Measurements from ENCODE around the gene SGTA.
A peak's percentile ranks its signal among the peaks of the same experiment; 100 is the strongest.

Gene SGTA

DNA sequence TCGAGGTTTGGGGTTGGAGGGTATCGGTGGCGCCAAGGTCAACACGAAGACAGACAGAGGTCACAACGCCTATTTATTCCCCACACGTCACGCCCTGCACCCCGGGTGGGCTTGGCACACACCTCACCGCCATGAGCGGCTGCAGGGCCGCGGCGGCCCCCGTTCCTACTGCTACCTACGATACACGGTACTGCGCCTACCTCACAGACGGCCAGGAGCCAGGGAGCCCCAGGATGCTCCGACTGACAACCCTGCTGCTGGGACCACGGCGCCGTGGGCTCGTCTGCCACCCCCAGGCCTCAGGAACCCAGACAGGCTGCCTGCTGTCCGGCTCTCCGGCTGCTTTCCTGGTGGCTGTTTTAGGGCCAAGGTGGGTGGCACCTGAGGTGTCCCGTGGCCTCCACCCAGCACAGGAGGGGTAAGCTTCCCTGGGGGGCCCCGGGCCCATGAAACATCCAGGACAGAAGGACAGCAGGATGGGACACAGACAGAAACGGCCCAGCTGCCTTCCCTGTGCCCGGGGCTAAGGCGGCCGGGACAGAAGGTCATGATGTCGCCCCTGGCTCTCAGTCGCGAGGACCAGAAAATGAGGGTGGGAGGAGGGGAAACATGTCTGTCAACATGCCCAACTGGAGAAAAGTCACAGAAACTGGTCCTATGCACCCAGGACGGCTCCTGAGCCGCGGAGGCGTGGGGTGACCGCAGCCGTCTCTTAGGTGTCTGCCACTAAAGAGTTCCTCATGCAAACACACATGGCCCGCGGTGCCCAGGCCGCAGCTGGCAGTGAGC is 28.2 kb downstream of the SGTA start:
- DNase-seq (ENCODE audit: low spot score): no peak

- no peak for DNase-seq (ENCODE audit: low spot score)
Measured at GRCh38 chr19:2751438-2751830, 31.6 kb downstream of the SGTA start.

DNA sequence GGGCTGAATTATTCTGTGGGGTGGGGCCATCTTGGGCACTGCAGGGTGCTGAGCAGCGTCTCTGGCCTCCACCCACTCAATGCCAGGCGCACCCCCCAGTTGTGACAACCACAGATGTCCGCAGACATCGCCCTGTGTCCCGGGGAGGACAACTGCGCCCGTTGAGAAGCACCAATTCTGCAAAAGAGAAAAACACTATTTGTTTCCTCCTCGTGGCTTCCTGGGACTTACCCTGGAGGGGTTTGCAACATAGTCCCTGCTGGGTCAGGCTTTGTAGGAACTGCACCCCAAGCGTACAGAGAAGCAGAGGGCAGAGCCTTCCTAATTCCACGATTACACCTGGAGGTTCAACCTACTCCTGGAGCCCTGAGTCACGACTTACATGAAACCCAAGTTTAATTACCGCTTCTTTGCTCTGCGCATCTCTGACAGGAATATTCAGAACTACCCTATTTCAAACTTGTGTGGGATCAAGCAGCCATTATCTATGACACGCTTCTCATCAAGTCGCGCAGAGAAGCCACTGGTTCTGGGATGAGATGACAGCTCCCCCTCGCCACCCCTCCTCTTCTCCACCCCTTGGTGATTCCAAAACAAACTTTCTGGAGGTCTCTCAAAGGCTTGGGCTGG is 32.1 kb downstream of the SGTA start:
- peak; percentile 54 for DNase-seq (ENCODE audit: low spot score)

DNA sequence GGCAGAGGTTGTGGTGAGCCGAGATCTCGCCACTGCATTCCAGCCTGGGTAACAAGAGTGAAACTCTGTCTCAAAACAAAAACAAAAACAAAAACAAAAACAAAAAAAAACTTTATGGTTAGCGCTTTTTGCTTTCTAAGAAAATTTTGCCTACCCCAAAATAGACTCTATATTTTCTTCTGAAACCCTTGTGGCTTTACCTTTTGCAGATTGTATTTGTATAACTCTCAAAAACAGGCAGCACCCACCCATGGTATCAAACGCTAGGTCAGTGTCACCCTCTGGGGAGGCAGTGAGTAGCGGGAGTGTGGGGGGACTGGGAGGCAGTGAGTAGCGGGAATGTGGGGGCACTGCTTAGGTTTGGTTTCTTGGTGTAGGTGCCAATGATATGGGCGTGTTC is 35.7 kb downstream of the SGTA start:
- no peak for DNase-seq (ENCODE audit: low spot score)

- DNase-seq (ENCODE audit: low spot score): no peak
Measured at GRCh38 chr19:2744113-2744512, 39.0 kb downstream of the SGTA start.

DNA sequence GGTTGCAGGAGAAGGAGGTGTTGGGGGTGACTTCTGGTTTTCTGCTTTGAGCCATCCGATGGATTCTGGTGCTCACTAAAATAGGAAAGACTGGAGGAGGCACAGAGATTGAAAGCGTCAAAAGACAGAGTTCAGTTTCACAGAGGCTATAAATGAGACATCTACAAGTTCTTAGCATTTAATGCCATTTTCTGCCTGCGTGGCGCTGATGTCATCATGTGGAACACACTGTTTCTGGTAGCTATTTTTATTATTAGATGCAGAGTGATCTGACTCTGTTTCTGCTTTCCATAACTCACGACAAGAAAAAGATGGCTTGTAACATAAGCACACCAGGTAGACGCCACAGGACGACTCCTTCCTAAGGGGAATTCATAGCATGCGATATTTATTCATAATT is 40.0 kb downstream of the SGTA start:
- no peak for DNase-seq (ENCODE audit: low spot score)

DNA sequence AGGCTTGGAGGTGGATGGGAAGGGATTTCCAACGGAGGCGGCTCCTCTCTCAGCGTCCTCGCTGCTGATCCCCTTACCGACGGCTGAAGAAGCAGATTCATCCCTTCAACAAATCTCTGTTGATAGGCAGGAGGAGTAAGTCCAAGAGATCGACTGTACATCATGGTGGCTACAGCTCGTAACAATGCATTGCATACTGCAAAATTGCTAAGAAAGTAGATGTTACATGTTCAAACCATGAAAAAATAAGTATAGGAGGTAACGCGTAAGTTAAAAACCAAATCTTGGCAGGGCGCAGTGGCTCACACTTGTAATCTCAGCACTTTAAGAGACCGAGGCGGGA is 42.8 kb downstream of the SGTA start:
- DNase-seq (ENCODE audit: low spot score): no peak

DNA sequence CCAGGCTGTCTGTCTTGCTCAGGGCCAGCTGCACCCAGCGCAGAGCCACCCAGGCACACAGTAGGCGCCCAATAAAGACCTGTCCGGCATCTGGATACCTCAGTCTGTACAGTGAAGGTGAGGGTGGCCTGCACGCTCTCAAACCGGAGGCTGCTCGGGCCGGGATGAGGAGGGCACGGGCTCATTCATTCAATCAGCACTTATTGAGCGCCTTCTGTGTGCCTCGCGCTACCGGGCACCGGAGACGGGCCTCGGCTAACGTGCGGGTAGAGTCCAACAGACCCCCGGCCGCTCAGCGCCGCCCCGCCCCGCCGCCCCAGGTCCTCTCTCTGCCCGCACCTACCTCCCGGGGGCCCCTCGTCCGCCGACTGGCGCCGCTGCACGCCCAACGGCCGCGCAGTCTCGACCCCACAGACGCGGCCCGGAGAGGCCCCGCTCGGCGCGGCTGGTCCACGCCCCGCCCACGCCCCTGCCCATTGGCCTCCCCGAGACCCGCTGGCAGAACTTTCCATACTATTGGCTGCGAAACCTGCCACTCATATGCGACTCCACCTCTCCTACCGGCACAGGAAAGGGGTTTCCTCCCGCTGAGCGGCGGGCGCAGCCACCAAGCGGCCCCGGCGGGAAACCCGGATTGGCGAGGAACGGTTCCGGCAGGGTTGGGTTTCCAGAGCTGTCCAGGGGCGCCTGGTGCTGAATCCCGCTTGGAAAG is 43.3 kb downstream of the SGTA start, which contains the start of gene SLC39A3:
SLC39A3 (minus strand) TSS at position 416 of the 712 bp plus-strand sequence. CDS start 2,760 bp downstream, outside the sequence.
- DNase-seq (ENCODE audit: low spot score): peak; percentile 98

GRCh38 chr19:2736550-2737190 is 46.4 kb downstream of the SGTA start:
- DNase-seq (ENCODE audit: low spot score): no peak

DNA sequence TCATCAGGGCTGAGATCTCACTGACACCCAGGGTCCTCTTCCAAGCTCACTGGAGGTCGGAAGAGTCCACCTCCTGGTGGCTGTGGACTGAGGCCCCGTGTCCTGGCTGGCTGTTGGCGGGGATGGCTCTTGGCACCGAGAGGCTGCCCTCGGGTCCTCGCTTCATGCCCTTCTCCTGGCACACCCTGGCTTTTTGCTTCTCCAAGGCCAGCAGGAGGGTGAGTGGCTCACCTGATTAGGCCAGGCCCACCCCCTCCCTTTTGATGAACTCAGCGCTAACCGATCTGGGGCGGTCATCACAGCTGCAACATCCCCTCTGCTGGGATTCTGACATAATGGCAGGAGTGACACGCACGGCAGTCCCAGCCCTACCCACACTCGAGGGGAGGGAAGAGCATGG is 47.7 kb downstream of the SGTA start:
- no peak for DNase-seq (ENCODE audit: low spot score)

GRCh38 chr19:2734589-2735288 is 48.3 kb downstream of the SGTA start:
- no peak for DNase-seq (ENCODE audit: low spot score)

GRCh38 chr19:2733930-2734588 is 49.0 kb downstream of the SGTA start:
- no peak for DNase-seq (ENCODE audit: low spot score)

DNA sequence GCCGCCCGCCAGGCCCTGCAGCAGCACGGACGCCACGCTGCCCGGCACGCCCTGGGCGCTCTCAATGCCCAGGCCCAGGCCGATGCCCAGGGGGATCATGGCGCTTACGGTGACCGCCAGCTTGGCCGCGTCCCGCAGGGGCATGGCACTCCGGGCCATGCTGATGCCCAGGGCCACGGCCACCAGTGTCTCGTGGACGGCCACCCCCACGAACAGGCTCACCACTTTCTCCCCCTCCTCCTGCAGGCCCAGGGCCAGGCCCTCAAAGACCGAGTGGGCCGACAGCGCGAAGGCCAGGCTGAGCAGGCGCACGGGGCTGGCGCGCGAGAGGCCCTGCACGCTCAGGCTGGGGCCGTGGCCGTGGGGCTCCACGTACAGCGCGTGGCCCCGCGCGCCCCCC is 50.2 kb downstream of the SGTA start:
- DNase-seq (ENCODE audit: low spot score): no peak

DNA sequence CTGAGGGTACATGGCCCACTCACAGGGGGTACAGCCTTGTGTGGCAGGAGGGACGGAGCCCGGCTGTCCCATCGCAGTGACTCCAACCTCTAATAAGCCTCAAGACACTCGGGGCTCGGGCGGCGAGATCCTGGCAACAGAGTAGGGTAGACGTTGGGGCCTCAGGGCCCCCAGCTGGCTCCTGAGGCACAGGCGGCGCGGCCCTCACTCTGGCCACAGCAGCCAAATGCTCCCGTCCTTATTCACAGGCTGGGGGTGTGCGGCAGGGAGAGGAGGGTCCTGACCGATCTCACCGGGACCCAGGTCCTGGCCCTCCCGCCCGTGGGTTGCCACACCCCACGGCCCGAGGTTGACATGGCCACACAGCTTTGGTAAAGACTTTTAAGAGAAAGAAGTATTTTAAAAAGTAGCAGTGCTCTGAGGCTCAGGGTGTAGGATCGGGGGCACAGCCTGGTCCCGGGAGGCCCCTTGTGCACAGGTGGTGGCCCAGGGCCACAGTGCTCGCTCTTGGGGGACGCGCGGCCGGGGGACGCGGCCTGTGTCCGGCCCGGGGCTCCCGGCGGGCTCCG is 50.8 kb downstream of the SGTA start:
- DNase-seq (ENCODE audit: low spot score): no peak

GRCh38 chr19:2731181-2731995 is 51.7 kb downstream of the SGTA start:
- DNase-seq (ENCODE audit: low spot score): no peak

DNA sequence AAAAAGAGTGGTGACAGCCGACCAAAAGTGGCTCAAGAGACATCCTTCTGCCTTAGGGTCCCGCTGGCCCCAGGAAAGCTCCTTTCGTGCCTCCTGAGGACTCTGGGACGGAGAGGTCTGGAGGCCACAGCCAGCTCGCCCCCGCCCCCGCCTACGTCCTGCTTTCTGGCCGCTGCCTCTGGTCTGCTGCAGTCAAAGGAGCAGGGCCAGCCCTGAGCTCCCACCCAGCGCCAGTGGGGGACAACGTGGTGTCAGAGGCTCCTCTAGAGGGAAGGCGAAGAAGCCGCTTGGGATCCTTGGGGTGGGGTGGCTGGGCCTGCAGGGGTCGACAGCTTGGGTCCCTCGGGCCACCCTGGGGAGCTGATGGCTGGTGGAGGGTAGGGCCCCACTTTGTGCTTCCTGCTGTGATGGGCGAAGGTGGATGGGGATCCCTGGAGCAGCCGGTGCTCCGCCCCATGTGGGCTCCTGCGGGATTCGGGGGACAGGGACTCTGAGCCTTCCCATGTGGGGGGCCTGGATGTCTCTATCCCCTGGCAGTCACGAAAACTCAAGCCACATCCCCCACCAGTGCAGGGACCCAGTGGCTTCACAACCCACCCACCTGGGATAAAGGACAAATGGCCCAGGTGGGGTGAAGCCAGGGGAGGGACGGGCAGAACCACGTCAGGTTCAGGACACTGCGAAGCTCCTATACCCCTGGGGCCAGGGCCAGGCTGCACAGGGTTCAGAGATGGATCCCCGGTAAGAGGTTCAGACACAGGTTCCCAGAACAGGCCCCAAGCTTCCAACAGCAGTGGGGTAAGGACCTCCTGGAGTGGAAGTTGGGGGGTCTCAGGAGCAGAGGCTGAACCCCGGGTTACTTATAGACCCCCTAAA is 52.9 kb downstream of the SGTA start:
- no peak for DNase-seq (ENCODE audit: low spot score)

- no peak for DNase-seq (ENCODE audit: low spot score)
Measured at GRCh38 chr19:2728783-2729387, 54.2 kb downstream of the SGTA start.

GRCh38 chr19:2727640-2727944 is 55.5 kb downstream of the SGTA start:
- DNase-seq (ENCODE audit: low spot score): no peak
